GM10847 (cell line): ENCODE results near the gene PXMP2.

Experiments used
- POLR2A ChIP-seq: IDR thresholded peaks from 2 replicates; pipeline ENCODE4 v1.6.1; 2011; ENCODE audit not compliant: insufficient read length; ENCODE audit errors: extremely low read depth

The PXMP2 gene

GRCh38 chr12:132687211-132688164 lies at the start of gene PXMP2, which contains the start of gene POLE:
Gene PXMP2, plus strand, starts transcription at chr12:132687587. Its CDS starts 84 bp downstream, at chr12:132687671.
Gene POLE, minus strand, starts transcription at chr12:132687342. Its CDS starts 27 bp downstream, at chr12:132687315.
- TF ChIP-seq POLR2A = peak; percentile 42

DNA sequence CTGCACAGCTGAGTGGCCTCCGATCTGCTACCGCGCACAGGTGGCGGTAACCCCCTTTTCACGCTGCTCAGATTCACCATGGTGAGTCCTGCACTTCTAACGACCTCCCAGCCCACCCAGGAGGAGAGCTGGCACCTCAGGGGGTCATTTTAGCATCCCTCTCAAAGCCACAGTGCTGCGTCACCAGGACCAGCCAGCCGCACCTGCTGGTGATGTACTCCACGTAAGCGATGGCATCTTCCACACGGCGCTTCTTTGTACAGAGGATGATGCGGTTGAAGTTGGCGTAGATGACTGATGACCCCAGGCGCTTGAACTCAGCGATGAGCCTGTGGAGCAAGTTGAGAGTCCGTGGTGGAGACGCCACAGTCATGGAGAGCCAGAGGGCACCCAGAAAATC lies 49.6 kb upstream of the PXMP2 start:
- no peak for TF ChIP-seq POLR2A

DNA sequence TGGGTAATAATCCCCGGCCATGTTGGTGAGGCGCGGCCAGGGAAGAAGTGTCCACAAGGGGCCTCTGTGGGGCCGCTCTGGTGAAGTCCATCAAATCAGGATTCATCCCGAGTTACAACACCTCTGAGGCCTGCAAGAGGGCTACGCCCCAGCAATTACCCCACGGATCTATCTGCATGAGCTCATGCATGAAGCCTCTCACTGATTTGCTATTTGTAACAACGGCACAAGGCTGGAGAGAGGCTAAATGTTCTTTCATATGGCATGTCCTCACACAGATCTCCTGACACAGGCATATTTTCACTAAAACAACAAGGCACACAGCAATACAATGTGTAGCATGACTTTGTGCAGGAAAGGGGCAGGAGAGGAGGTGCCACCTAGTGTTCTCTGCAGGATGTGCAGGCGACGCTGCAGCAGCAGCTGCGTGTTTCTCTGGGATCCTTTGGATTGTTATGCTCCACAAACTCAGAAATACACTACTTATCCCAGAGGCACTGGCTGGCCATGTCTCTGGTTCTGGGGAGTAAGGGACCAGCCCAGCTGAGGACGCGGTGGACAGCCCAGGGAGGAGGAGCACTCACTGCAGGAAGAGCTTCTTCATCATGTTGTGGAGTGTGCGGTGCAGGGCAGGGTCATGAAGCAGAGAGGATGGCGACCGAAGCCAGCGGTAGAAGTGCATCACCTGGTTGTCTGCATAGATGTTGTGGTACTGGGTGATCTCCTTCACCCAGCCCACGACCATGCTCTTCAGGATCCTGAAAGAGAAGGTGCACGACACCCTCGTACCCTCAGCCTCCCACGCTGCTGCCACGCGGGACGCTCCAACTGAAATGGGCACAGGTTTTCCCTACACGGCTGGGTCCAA lies 48.6 kb upstream of the PXMP2 start:
- TF ChIP-seq POLR2A = no peak

DNA sequence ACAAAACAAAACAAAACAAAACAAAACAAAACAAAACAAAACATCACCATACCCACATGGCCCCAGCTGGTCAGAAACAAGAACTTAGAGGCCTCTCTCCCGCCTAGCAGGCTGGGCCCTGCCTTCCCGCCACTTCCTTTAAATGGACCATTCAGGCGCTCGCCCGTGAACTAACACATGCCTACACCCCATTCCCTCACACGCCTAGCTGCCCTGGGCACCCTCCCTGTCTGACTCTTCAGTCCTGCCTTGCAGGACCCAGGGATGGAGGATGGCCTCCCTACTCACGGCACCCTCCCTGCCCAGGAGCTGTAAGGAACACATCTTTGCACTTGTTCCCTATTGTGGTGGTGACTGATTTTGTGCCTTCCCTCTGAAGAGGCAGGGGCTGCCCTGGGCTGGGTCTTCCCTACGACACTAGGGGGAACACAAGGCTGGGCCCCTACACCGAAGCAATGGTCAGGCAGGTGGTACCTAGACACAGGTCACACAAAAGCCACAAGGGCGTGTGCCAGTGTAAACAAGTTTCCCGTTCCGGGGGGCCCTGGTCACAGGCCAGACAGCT lies 47.3 kb upstream of the PXMP2 start:
- TF ChIP-seq POLR2A = no peak

DNA sequence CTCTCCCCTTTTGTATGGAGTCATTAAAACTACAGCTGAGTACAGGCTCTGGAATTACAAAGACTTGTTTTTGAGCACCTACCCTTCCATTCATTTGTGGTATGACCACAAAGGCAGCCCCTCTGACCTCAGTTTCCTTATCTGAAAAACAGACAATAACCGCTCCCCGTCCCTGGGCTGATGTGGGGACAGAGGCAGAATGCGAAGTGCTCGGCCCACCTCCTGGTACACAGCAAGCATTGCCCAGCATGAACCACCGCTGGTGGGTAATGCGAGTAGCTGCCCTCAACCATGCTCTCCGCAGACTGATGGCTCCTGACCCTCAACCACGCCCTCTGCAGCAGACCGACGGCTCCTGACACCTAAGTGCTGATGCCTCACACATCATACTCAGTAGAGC lies 46.5 kb upstream of the PXMP2 start:
- TF ChIP-seq POLR2A = no peak

- TF ChIP-seq POLR2A = no peak
These were observed 45.4 kb upstream of the PXMP2 start for GRCh38 chr12:132641811-132642650.

DNA sequence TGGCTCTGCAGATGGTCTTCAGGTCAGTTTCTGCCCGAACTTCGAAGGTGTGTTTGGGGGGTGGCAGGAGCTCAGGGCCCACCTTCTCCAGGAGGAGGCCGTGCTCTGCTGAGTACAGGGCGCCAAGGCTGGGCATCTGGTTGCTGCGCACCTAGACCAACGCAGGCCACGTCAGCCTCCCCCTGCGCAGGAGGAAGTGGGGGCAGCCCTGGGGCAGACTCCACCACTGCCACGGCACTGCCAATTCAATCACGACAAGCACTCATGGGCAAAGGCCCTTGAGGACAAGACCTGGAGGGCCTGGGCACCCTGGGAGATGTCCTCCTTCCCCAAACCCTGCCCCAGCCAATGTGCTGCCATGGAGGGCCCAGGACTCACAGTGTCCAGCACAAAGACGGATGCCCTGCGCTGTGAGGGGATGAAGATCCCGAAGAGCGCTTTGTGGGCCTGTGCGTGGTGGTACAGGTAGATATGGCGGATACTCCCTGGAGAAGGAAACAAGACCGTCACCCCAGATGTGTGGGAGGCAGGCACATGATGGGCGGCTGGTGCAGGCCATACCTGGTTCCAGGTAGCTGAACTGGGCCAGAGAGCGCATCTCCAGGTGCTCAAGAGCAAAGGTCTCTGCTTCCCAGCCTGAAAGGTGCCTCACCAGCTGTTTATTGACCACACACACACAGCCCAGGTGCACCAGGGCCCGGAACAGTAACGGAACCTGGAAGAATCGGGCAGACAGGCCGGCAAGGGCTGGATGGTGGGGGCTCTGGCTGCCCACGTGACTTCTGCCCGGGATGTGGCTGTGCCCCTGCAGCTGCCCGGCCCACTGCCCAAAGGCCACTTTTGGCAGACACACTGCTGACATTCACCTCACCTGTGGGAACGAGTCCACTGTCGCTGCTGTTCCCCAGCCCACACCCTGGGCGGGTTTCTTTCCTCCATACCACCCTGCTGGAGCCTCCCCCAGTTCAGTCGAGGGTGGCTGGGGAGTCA lies 44.2 kb upstream of the PXMP2 start:
- no peak for TF ChIP-seq POLR2A

GRCh38 chr12:132646850-132647249 lies 40.5 kb upstream of the PXMP2 start:
- no peak for TF ChIP-seq POLR2A

DNA sequence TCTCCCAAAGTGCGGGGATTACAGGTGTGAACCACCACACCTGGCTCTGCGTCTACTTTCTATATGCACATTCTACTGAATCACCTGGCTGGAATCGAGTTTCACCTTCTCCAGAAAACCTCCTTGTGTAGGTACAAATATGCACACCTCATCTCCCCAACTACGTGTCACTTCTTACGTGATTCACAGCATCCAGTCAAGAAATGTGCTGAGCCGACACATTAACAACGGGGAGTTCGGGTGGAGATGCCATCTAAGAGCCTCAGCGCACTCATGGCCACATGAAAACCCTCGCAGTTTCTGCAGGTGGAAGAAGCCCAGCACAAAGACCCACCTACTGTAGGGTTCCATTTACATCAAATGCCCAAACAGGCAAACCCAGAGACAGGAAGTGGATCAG lies 39.5 kb upstream of the PXMP2 start:
- no peak for TF ChIP-seq POLR2A

GRCh38 chr12:132648616-132649225 lies 38.7 kb upstream of the PXMP2 start:
- no peak for TF ChIP-seq POLR2A

DNA sequence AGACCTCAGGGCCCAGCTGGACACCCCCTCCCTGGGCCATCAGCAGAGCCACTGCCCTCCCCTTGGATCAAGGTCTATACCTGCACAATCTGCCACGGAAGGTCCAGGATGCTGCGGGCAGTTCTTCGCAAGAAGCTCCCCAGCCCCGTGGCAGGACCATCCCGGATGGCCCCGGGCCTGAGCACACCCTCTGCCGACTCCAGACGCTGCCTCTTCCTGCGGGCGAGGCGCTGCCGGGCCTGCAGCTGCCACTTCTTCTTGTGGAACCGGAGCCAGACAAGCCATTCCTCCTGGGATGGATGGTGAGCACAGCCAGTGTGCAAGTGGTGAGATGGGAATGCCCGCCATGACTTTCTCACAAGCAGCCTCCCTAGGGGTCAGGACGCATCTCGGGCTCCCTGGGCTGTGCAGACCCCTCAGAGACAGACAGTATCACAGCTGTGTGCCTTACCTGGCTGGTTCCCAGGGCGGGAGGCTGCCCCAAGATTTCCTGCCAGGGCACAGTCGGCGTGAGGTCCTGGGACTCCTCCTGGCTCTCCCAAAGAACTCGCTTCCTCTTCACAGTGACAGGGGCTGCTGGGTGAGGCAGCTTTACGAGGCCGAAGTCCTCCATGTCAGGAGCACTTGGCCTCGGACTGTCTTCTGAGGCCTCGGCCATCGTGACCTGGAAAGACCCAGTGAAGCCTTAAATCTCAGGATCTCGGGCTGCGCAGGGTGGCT lies 38.0 kb upstream of the PXMP2 start:
- no peak for TF ChIP-seq POLR2A

DNA sequence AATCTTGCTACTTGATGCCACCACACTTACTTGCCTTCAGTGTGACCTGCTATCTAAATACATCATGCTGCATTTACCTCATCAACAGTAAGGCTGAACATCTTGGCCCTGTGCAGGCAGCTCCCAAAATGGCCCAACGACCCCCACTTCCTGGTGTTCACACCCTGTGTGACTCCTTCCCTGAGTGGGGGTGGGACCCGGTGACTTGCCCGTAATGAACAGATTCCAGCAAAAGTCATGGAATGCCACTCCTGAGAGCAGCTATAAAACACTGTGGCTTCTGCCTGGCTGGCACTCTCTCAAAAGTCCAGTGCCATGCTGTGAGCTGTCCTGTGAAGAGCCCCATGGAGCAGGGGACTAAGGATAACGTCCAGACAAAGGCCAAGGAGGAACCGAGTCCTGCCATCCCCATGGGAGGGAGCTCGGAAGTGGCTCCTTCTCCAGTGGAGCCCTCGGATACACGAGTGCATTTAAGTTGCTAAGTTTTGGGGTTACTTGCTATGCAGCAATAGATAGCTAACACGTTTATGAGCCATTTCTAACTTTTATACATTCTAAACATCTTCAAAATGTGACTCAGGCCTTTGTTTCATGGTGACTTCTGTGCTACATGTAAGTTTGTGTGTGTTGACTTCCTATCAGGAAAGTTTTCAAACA lies 35.8 kb upstream of the PXMP2 start:
- no peak for TF ChIP-seq POLR2A
